GM19468 (cell line): ENCODE measurements around the gene IL12A.

Experiments used
- ATAC-seq: cut with Tn5 transposase; IDR thresholded peaks from one replicate; pipeline ENCODE4 v1.9.1; 2021; ENCODE audit warnings: mild to moderate bottlenecking, moderate library complexity, moderate number of reproducible peaks; ENCODE audit not compliant: unreplicated experiment; ENCODE audit errors: extremely low read depth

IL12A gene

DNA sequence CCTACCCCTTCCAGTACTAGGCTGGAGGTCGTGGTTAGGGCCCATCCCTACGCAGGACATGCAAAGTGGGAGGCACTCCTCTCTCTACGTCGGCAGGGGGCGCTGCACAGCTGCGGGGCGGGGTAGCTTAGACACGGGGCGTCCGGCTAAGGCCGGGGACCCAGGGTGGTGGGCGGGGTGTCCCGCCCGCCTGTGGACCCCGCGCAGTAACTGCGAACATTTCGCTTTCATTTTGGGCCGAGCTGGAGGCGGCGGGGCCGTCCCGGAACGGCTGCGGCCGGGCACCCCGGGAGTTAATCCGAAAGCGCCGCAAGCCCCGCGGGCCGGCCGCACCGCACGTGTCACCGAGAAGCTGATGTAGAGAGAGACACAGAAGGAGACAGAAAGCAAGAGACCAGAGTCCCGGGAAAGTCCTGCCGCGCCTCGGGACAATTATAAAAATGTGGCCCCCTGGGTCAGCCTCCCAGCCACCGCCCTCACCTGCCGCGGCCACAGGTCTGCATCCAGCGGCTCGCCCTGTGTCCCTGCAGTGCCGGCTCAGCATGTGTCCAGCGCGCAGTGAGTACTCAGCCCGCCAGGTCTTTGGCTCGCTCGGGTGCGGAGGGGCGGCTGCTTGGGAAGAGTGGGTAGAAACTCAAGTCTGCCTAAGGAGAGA is at the start of gene IL12A:
Gene IL12A (plus strand): TSS at position 219 of the 655 bp plus-strand sequence.
- peak; percentile 85 for ATAC-seq

DNA sequence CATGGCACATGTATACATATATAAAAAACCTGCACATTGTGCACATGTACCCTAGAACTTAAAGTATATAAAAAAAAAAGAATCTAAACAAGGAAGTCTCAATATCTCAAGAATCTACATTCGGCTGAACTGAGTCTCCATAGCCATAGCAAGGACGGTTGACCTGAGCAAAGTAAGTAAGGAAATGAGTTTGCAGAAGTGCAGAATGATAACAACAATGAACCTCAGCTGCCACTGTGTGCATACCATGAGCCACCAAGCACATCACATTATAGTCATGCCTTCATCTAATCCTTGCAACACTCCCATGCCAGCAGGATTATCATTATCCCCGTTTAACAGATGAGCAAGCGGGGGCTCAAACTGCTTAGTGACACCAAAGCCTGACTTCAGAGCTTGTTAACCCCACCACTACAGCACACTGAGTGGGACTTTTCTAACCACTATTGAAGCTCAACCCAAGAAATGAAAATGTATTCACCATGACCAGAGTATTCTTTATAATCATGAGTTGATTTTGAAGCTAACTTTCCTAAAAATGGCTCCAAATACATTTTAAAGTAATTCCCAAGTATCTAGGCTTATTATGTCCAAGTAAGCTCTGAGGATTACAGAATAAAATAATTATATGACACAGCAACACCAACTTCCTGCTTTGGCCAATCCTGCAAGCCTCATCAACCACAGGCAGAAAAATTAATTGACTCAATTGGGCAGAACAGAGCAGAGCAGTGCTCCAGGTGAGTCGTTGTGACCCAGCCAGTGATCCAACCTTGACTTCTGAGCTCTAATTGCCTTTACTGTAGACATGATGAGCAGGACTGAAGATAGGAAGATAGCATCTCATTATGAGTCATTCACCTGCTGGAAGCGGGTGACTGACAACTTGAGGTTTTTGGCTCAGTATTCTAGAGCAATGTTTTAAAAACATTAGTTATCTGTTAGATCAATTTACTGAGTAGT is 47.3 kb upstream of the IL12A start:
- ATAC-seq = peak; percentile 73

DNA sequence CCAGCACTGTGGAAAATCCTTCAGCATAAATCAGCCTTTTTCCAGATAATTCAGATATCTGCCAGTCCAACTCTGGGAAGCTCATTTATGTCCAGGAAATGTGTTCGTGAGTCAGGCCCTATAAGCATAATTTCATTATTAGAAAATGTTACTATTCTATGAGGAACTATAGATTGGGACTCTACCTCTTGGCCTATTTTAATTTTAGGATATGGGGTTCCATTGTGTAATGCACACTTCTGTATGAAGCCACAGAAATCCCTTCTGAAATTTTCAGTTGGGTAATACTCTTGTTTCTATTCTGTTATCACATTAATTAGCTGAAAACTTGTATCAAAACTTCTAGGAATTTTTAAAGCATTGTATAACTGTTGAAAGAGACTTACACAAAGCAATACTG is 43.9 kb upstream of the IL12A start:
- no peak for ATAC-seq

DNA sequence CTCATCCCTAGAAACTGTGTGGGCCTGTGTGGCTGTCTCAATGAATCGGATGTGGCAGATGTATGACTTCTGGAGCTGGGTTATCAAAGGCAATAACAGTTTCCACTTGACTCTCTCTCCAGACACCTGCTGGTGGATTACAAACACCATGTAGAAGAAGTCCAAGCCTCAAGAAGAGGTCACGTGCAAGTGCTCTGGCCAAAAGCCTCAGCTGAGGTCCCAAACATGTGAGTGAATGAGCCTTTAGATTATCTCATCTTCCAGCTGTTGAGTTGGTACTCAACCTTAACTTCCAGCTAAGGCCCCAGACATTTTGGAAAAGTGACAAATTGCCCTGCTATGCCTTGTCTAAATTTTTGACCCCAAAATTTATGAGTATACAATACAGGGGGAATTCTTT is 42.7 kb upstream of the IL12A start:
- no peak for ATAC-seq

DNA sequence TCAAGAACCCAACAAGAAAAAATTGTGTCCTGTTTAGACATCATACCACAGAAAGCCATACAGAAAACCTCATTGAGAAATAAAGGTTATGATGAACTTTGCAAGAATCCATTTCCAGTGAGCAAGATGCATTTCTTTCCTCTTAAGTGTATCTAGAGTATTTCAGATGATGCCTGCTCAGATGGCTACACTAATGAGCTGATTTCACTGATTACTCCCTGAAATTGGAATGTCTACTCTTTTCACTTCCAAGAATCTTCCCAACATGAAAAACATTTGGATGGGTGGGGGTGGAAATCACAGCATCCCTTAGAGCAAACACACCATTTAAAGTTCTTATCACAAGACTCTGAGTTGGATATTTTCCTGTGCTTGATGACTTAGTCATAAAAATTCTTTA is 41.4 kb upstream of the IL12A start:
- ATAC-seq = no peak

DNA sequence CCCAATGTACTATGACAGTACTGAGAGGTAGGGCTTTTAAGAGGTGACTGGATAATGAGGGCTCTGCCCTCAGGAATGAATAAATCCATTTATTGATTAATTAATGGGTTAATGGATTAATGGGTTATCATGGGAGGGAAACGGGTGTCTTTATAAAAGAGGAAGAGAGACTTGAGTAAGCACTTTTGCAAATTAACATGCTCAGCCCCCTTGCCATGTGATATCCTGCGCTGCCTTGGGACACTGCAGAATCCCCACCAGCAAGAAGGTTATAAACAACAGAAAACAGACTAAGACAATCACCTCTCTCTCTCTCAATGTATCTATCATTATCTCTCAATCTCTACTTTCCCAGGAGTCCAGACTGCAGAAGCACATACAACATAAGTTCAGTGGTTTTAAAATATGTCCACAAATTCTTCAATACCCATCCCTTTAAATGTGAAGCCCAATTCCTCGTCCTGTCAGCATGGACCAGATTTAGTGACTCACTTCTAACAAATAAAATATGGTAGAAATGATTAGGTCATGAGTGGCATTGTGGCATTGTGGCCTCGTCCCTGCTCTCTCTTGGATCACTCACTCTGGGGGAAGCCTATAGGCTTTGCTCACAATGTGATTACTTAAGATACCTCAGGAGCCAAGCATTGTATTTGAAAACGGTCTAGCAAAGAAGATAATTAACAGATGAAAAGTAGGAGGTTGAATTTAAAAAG is 40.0 kb upstream of the IL12A start:
- no peak for ATAC-seq

DNA sequence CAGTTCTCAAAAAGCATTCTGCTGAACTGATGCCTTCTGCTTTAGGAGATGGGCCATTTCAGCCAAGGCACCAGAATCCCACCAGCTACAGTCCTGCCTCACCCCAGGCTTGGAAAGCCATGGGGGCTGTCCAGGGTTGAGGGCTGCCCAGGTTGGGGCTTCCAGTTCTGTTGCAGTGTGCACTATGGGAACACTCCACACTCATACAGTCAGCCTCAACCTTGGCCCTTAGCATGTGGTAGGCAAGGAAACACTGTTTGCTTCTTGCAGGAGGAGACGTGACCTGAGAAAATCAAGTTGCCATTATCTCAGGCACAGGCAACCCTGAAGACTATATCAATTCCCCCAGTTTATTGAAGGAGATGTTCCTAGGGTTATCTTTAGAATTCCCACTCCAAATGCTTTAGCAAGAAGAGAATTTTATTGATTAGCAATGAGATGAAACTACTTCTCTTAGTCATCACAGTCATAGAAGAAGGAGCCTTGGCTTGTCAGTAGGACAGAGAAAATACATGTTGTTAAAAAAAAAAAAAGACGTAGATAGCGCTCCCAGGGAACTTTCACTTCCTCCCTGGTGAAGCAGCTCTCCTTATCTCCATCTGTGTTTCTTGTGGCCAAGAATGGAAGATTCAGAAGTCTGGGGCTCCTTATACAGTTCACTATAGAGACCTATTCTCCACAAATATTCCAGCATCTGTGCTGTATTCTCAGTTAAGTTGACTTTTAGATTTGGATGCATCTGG is 38.3 kb upstream of the IL12A start:
- ATAC-seq = peak; percentile 50

DNA sequence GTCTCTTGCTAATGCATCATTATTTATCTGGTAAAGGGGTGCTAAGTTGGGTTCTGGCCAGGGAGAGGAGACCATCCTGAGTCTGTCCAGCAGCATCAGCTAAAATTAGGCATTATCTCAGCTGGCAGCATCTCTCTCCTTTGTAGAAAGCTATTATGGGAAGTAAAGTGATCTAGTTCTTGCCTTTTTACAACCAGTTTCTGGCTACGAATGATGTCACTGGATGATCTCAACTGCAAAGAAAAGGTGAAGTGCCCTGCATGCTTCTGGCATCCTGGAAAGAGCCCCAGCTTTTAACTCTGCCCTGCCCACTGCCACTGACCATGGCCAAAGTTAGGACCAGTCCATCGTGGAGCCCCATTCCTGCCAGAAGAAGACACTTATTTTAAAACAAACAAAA is 37.1 kb upstream of the IL12A start:
- ATAC-seq = no peak

DNA sequence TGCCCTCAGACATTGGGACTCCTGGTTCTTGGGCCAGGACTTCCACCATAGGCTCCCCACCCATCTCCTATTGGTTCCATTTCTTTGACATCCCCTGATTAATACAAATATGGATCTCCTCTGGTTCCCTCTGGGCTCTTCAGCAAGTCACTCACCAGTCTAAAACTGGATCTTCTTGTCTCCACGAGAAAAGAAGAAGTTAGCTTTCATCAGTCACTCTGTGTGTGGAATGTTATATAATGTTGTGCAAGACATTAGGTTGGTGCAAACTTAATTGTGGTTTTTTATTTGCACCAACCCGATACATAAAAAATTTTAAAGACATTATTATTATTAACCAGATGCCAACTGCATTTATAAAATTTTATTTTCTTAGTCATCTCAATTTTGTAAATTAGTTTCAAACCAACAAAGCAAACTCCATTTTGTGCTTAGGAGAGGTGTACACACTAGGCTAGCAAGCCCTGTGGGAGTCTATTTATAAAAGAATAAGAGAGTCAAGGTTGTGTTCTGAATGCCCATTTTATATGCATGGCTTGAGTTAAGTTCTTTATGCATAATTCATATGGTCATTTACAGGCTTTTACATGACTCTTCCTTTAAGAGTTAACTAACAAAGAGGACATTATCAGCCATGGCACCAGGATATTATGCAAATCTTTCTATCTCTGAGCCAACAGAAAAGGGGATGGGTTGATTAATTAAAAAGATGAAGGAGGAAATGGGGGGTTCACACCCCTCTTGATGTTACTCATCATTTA is 35.1 kb upstream of the IL12A start:
- ATAC-seq = no peak

DNA sequence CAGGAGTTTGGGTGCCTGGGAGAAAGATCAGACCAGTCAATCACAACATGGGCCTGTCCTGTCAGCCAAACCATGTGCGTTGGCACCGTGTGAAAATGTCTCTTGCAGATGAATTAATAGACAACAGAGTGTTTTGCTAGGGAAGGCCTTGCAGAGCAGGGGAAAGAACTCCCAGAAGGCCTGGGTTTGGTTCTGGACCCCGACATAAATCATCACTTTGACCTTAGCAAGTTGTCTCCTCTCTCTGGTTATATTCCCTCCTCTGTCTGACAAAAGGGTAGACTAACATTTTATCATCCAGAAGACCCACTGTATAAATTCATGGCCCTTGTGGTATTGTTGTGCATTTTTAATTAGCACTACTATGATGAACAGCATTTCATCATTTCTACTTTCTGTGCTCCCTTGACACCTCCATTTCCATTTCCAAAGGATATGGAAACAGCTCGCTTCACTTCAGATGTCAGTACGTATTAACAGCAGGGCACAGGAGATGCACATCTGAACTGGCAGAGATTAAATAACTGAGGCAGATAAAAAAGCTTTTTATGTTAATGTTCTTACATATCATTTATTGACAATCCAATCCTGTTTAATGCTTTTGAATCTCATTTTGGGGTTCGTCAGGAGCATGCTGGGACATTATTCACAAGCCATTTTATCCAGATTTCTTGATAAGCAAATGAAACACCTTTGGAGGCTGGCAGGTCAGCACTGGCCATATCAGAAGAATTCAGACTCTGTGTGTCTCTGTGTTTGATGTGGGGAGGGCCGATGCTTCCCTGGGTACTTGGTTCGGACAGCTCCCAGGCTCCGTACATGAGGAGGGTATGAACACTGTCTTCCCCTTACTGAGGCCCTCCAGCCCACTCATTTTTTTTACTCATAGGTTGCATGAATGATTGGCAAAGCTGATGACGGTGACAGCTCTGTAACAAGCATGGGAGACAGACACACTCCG is 28.2 kb upstream of the IL12A start:
- no peak for ATAC-seq

DNA sequence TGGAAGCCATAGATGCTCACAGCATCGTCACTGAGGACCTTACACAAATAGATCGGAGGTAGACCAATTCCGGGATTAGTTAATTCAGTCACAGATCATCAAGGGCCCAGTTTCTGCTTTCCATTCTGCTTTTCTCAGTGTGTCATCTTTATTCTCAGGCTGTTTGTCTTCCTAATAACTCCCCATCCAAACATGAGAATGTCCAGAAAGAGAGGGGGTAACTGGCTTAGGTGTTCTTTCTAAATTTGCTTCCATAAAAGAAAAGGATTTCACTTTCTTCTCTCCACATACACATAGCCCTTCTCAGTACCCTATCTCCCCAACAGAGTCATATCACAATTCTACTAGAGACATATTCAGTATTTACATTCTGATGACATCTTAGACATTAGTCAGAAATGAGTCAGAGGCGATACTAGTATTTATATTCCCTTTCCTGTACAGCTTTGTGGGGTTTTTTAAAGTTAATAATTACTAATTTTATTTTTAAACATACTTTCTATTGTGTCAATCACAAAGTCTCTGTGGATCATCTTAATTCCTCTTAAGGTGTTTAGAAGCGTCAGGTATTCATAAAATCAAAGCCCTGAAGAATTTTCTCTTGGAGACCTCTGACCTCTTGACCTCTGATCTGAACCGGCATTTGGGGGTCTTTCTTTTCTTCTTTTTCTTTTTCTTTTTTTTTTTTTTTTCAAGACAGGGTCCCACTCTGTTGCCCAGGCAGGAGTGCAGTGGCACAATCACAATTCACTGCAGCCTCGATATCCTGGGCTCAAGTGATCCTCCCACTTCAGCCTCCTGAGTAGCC is 24.3 kb upstream of the IL12A start:
- peak; percentile 98 for ATAC-seq

DNA sequence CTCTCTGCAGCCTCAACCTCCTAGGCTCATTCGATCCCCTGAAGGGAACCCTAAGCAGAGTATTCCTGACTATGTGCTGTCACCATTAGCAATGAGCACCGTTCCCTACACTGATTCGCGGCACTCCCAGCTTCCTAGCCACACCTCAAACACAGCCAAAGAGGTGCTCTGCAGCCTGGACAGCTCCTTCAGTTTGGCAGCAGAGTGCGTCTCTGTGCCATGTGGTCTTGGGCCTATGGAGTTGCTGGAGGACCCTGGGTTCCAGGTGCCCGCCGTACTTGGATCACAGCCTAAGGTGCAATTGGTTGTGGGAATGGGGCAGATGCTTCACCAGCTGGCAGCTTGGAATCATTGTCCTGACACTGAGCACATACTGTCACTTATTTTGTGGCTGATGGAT is 17.3 kb upstream of the IL12A start:
- ATAC-seq = no peak

DNA sequence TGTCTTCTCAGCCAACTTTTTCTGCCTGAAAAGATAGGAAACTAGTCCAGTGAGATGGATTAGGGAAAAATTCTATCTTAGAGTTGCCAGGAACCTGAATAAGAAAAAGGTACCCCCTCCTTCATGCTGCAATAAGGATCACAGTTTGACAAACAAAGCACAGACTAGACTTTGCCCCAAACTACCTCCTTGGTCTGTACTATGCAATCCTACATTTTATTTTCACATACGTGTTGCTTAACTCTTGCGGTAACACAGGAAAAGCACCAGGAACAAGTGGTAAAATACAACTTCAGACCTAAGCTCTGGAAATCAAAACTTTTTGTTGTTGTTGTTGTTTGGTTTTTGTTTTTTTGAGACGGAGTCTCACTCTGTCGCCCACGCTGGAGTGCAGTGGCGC is 11.3 kb upstream of the IL12A start:
- no peak for ATAC-seq

DNA sequence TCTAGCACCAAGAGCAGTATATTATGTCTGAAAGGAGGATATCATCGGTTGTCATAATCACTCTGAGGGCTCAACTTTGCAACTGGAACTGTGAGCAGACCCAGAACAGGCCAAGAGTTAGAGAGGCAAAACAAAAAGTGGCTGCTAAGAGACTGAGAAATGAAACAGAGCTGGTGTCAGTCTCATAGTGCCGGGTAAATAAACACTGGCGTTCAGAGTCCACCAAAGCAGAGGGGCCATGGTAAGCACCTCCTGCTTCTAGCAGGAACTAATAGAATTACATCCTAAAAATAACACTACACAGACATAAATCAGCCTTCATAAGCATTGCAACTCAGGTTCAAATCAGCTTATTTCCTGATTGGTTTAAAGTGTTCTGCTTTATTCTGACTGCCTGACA is 10.3 kb upstream of the IL12A start:
- peak; percentile 50 for ATAC-seq

DNA sequence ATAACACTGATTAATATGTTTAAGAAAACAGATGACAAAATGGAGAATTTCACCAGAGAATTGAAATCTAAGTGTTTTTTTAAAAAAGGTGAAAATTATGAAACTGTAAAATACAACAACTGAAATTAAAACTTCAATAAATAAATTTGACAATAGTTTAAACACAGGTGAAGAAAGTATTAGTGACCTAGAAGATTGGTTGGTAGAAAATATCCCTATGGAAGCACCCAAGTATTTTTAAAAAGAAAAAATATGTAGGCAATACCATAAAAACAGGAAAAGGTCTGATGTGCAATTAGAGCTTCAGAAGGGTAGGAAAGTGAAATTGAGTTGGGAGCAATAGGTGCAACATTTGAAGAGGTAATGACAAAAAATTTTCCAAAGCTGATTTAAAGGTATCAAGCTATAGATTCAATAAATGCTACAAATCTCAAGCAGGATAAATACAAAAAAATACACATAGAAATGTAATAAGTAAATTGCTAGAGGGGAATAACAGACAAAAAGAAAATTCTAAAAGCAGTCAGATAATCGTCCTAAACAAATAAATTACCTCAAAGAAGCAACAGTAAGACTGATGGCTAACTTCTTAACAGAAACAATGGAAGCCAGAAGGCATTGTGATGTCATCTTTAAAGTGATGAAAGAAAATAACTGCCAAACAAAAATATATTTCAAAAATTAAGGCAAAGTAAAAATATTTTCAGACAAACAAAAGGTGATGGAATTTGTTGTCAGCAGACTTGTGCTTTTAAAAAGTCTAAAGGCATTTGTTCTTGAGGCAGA is 9.5 kb upstream of the IL12A start:
- ATAC-seq = no peak

DNA sequence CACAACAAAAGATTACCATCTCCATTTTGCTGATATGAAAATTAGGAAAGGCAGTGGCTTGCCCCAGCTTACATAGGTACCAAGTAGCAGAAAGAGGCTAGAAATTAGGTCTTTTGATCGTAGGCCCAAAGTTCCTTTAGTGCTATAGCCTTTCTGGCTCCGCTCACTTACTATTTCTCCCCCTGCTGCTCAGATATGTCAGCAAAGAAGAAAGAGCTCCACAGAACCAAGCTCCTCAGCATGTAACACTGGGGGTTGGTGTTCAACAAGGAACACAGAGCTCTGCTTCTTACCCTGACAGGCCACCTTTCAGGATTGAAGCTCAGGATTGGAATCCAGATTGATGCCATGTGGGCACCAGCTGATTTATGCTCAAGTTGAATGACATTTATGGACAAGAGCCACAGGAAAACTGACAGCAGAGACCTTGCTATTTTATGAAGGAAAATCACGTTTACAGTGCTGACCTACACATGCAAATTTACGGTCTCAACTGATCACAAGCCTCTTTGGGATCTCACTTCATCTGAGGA is 6.1 kb upstream of the IL12A start:
- ATAC-seq = no peak

DNA sequence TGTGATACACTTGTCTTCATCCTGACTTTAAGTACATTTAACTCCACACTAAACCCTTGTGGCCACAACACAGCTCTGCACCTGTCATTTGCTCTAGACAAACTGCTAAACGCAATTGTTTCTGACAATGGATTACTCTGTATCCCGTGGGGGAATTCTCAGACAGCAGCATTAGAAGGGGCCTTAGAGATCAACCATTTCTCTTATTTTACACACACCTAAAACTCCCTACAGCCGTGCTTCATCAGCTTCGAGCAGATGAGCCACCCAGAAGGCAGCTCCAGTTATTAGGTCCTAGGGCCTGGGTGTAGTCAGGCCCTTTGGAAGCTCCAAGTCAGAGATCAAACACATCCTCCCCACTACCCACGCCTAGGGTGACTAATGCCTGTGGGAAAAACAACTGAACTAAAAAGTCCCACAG is 1.3 kb upstream of the IL12A start:
- ATAC-seq = no peak
